GM12891 (cell line): ENCODE results near the gene CST6.

Source experiments
- POLR2A ChIP-seq: IDR thresholded peaks from 2 replicates; pipeline ENCODE4 v1.6.1; 2011; ENCODE audit warnings: low read depth, low read length, control low read depth
- POLR2AphosphoS5 ChIP-seq: IDR thresholded peaks from 2 replicates; pipeline ENCODE4 v1.6.1; 2011; ENCODE audit warnings: low read depth, low read length, control low read depth
- SPI1 ChIP-seq: IDR thresholded peaks from 2 replicates; pipeline ENCODE4 v1.6.1; 2011; ENCODE audit warnings: low read depth, low read length, control low read depth
- TAF1 ChIP-seq: IDR thresholded peaks from 2 replicates; pipeline ENCODE4 v1.6.1; 2011; ENCODE audit warnings: low read depth, low read length, control low read depth

GRCh38 chr11:66020212-66020611 lies 8.4 kb downstream of the CST6 start:
- TF ChIP-seq POLR2A: no peak
- no peak for TF ChIP-seq TAF1
- TF ChIP-seq POLR2AphosphoS5: no peak
- TF ChIP-seq SPI1: no peak
